ENCODE measurements around the gene EXD1. TPM values are rescaled to one million over a fixed set of nuclear protein-coding genes. Genes with fewer than 3 reads are reported as not detected.

The EXD1 gene
- total and polyA plus RNA-seq, 2 experiments from 2014 or later, result 0.07 TPM; not detected in 1

DNA sequence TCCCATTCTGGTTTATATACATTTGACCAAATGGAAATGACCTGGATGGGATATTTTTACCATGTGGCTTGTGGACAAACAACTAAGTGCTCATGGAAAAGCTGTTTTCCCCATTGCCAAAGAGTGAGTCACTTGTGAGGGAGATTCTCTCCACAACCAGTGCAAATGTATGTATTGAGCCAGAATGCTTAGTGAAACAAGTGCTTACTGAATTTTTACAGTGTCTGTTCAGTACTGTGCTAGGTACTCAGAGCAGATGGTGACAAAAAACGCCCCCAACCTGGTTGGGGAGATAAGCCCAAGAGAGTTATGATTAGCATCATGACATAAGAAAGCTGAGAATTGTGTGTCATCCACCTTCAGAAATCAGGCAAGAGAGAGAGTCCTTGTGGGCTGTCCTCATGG is 2.8 kb upstream of the EXD1 start:
- H3K4me2 ChIP-seq, result no peak overlapping the region
- Mint-ChIP-seq H3K4me3 (no peak overlapping the region), H3K9me3 (peaks cover 3% of the 10 kb centered on the region; the same call in 1 of the 3 replicates), H3K27me3 (ENCODE audit: insufficient read depth, low read depth, poor library complexity) (peaks cover 13% of the 10 kb centered on the region), H3K4me1 (peaks cover 16% of the 10 kb centered on the region), H3K27ac (no peak overlapping the region), H3K36me3 (ENCODE audit: low read depth) (no peaks in the 10 kb centered on the region)
- no peaks in the 10 kb centered on the region for H3K36me3 ChIP-seq (ENCODE audit: insufficient read depth)
- H3K9me2 ChIP-seq (ENCODE audit: insufficient read depth), result no peaks in the 10 kb centered on the region
- no peak overlapping the region for H3K4me3 ChIP-seq
- DNase-seq (ENCODE audit: low spot score), result no peak
- H3K27ac ChIP-seq (ENCODE audit: low read depth), result no peak overlapping the region
- TF ChIP-seq ZNF331 (CRISPR knock-in tag; IDR thresholded peaks at IDR 0.05; ENCODE audit: low read depth) (no peak), EZH2phosphoT487 (IDR thresholded peaks at IDR 0.05; ENCODE audit: unreplicated experiment) (no peak), ZNF114 (CRISPR knock-in tag; IDR thresholded peaks at IDR 0.05) (no peak), ETS1 (IDR thresholded peaks at IDR 0.05) (no peak), NANOG (IDR thresholded peaks at IDR 0.05; ENCODE audit: borderline replicate concordance) (no peak), POLR2AphosphoS5 (IDR thresholded peaks at IDR 0.05; ENCODE audit: low read depth) (no peak), STAT1 (IDR thresholded peaks at IDR 0.05; ENCODE audit: unreplicated experiment) (no peak), EZH2 (IDR thresholded peaks at IDR 0.05; ENCODE audit: low read depth, unreplicated experiment) (no peak), JUNB (IDR thresholded peaks at IDR 0.05; ENCODE audit: unreplicated experiment) (no peak), CREB1 (CRISPR knock-in tag; IDR thresholded peaks at IDR 0.05; ENCODE audit: low read depth) (no peak)
- TF ChIP-seq, protein P1, sequence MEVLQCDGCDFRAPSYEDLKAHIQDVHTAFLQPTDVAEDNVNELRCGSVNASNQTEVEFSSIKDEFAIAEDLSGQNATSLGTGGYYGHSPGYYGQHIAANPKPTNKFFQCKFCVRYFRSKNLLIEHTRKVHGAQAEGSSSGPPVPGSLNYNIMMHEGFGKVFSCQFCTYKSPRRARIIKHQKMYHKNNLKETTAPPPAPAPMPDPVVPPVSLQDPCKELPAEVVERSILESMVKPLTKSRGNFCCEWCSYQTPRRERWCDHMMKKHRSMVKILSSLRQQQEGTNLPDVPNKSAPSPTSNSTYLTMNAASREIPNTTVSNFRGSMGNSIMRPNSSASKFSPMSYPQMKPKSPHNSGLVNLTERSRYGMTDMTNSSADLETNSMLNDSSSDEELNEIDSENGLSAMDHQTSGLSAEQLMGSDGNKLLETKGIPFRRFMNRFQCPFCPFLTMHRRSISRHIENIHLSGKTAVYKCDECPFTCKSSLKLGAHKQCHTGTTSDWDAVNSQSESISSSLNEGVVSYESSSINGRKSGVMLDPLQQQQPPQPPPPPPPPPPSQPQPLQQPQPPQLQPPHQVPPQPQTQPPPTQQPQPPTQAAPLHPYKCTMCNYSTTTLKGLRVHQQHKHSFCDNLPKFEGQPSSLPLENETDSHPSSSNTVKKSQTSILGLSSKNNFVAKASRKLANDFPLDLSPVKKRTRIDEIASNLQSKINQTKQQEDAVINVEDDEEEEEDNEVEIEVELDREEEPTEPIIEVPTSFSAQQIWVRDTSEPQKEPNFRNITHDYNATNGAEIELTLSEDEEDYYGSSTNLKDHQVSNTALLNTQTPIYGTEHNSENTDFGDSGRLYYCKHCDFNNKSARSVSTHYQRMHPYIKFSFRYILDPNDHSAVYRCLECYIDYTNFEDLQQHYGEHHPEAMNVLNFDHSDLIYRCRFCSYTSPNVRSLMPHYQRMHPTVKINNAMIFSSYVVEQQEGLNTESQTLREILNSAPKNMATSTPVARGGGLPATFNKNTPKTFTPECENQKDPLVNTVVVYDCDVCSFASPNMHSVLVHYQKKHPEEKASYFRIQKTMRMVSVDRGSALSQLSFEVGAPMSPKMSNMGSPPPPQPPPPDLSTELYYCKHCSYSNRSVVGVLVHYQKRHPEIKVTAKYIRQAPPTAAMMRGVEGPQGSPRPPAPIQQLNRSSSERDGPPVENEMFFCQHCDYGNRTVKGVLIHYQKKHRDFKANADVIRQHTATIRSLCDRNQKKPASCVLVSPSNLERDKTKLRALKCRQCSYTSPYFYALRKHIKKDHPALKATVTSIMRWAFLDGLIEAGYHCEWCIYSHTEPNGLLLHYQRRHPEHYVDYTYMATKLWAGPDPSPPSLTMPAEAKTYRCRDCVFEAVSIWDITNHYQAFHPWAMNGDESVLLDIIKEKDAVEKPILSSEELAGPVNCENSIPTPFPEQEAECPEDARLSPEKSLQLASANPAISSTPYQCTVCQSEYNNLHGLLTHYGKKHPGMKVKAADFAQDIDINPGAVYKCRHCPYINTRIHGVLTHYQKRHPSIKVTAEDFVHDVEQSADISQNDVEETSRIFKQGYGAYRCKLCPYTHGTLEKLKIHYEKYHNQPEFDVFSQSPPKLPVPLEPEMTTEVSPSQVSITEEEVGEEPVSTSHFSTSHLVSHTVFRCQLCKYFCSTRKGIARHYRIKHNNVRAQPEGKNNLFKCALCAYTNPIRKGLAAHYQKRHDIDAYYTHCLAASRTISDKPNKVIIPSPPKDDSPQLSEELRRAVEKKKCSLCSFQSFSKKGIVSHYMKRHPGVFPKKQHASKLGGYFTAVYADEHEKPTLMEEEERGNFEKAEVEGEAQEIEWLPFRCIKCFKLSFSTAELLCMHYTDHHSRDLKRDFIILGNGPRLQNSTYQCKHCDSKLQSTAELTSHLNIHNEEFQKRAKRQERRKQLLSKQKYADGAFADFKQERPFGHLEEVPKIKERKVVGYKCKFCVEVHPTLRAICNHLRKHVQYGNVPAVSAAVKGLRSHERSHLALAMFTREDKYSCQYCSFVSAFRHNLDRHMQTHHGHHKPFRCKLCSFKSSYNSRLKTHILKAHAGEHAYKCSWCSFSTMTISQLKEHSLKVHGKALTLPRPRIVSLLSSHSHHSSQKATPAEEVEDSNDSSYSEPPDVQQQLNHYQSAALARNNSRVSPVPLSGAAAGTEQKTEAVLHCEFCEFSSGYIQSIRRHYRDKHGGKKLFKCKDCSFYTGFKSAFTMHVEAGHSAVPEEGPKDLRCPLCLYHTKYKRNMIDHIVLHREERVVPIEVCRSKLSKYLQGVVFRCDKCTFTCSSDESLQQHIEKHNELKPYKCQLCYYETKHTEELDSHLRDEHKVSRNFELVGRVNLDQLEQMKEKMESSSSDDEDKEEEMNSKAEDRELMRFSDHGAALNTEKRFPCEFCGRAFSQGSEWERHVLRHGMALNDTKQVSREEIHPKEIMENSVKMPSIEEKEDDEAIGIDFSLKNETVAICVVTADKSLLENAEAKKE (CRISPR knock-in tag; IDR thresholded peaks at IDR 0.05), result no peak
- H3F3A ChIP-seq (replicated peaks; ENCODE audit: low read depth), result 0 out of 2 replicates have a peak, but pooled peaks cover 3% of the 10 kb centered on the region
- peaks cover 57% of the 10 kb centered on the region for H3K79me2 ChIP-seq (replicated peaks; ENCODE audit: insufficient read depth)
- H3K4me1 ChIP-seq (ENCODE audit: insufficient read depth), result peaks cover 25% of the 10 kb centered on the region
- H2AFZ ChIP-seq, result no peak overlapping the region
- H3K27me3 ChIP-seq (ENCODE audit: insufficient read depth), result 0 out of 2 replicates have a peak, but pooled peaks cover 10% of the 10 kb centered on the region
- ATAC-seq, result no peak
- H4K20me1 ChIP-seq (replicated peaks; ENCODE audit: insufficient read depth), result peaks cover 17% of the 10 kb centered on the region; the same call in 1 of the 2 replicates

All from GM23338 (cell line).